Liver (tissue), 3 donors: ENCODE measurements around the gene ACMSD.

Experiments used
- GABPA ChIP-seq, 2 donors: IDR thresholded peaks in 1 of 2; conservative IDR thresholded peaks in 1 of 2; 2 replicates each; pipeline ENCODE4 v1.6.1; 2016; ENCODE audit warnings: antibody characterized with exemption in 2 of 2, mild to moderate bottlenecking in 1 of 2, moderate library complexity in 1 of 2
- RAD21 ChIP-seq, 2 donors: IDR thresholded peaks; 2 replicates each; pipeline ENCODE4 v1.6.1; 2016; ENCODE audit warnings: antibody characterized with exemption in 2 of 2, mild to moderate bottlenecking in 2 of 2
- SP1 ChIP-seq: IDR thresholded peaks from 2 replicates; pipeline ENCODE4 v1.6.1; 2018; ENCODE audit warnings: antibody characterized with exemption, mild to moderate bottlenecking
- TF ChIP-seq, protein P1 (sequence below): fragments of 150-350 bp; IDR thresholded peaks from 2 replicates; pipeline ENCODE4 v1.5.1; 2017; ENCODE audit warnings: improper control_type of control experiment, low read depth, low read length; ENCODE audit not compliant: missing input control
- TF ChIP-seq, protein P2 (sequence below): IDR thresholded peaks from 2 replicates; pipeline ENCODE4 v1.6.1; 2016; ENCODE audit warnings: antibody characterized with exemption
- donor health status: healthy.
- donor health status: healthy.

DNA sequence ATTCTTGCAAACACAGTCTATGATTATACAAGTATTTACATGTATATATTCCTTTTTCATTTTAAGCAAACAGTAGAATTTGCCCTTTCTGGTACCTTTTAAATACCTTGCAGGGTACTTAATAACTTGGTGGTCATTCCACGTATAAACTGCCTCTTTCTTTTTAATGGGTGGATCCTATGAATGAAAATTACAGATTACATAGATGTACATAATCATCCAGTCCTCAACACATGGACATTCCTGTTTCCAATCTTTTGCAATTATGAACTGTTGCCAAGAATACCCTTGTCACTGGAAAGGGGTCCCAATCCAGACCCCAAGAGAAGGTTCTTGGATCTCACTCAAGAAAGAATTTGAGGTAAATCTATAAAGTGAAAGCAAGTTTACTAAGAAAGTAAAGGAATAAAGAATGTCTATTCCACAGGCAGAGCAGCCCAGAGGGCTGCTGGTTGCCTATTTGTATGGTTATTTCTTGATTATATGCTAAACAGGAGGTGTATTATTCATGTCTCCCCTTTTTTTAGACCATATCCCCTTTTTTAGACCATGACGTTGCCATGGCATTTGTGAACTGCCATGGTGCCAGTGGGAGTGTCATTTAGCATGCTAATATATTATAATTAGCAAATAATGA, 72.5 kb downstream of the ACMSD start:
- TF ChIP-seq, protein P1, sequence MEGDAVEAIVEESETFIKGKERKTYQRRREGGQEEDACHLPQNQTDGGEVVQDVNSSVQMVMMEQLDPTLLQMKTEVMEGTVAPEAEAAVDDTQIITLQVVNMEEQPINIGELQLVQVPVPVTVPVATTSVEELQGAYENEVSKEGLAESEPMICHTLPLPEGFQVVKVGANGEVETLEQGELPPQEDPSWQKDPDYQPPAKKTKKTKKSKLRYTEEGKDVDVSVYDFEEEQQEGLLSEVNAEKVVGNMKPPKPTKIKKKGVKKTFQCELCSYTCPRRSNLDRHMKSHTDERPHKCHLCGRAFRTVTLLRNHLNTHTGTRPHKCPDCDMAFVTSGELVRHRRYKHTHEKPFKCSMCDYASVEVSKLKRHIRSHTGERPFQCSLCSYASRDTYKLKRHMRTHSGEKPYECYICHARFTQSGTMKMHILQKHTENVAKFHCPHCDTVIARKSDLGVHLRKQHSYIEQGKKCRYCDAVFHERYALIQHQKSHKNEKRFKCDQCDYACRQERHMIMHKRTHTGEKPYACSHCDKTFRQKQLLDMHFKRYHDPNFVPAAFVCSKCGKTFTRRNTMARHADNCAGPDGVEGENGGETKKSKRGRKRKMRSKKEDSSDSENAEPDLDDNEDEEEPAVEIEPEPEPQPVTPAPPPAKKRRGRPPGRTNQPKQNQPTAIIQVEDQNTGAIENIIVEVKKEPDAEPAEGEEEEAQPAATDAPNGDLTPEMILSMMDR = no peak
- TF ChIP-seq, protein P2, sequence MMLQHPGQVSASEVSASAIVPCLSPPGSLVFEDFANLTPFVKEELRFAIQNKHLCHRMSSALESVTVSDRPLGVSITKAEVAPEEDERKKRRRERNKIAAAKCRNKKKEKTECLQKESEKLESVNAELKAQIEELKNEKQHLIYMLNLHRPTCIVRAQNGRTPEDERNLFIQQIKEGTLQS = no peak
- no peak for TF ChIP-seq GABPA (IDR thresholded peaks at IDR 0.05 in 1 of 2, conservative IDR thresholded peaks at IDR 0.05 in 1 of 2)
- no peak for TF ChIP-seq RAD21 (IDR thresholded peaks at IDR 0.05)
- no peak for TF ChIP-seq SP1
